Fibroblast of skin of left biceps (primary cell): ENCODE data around the gene NCKIPSD.

Experiments
- DNase-seq, 2 experiments: peaks; one replicate each; pipeline ENCODE4 v3.0.0-alpha.2; 2013; ENCODE audit warnings: low read depth in 2 of 2

NCKIPSD gene

GRCh38 chr3:48647714-48648113, 38.0 kb downstream of the NCKIPSD start:
- DNase-seq, result no peak

GRCh38 chr3:48644898-48645760, 40.6 kb downstream of the NCKIPSD start:
- DNase-seq, result no peak

- DNase-seq, result no peak
These were observed 43.1 kb downstream of the NCKIPSD start for GRCh38 chr3:48642605-48643004.

- no peak for DNase-seq
These were observed 44.3 kb downstream of the NCKIPSD start for GRCh38 chr3:48641396-48641795.

- DNase-seq, result no peak
These were observed 45.6 kb downstream of the NCKIPSD start for GRCh38 chr3:48639944-48640606.

GRCh38 chr3:48637305-48637704, 48.4 kb downstream of the NCKIPSD start:
- DNase-seq, result no peak

- DNase-seq, result no peak
These were observed 49.5 kb downstream of the NCKIPSD start for GRCh38 chr3:48636149-48636655.

GRCh38 chr3:48635222-48636021, 50.3 kb downstream of the NCKIPSD start, which contains the start of gene SLC26A6:
SLC26A6 (minus strand) TSS chr3:48635461; CDS start chr3:48635393, 68 bp downstream.
- DNase-seq, result peak; percentile 76 to 83

GRCh38 chr3:48634661-48635221, 51.0 kb downstream of the NCKIPSD start:
- no peak for DNase-seq

- DNase-seq, result no peak
These were observed 52.0 kb downstream of the NCKIPSD start for GRCh38 chr3:48633743-48634142.

GRCh38 chr3:48633256-48633655, 52.5 kb downstream of the NCKIPSD start:
- DNase-seq, result no peak

GRCh38 chr3:48631516-48632448, 53.9 kb downstream of the NCKIPSD start:
- DNase-seq, result no peak

- no peak for DNase-seq
These were observed 54.9 kb downstream of the NCKIPSD start for GRCh38 chr3:48630833-48631232.

- DNase-seq, result no peak
These were observed 55.3 kb downstream of the NCKIPSD start for GRCh38 chr3:48630407-48630806.

- no peak for DNase-seq
These were observed 55.8 kb downstream of the NCKIPSD start for GRCh38 chr3:48629894-48630293.

- DNase-seq, result no peak
These were observed 57.3 kb downstream of the NCKIPSD start for GRCh38 chr3:48628277-48629017.

- no peak for DNase-seq
These were observed 60.1 kb downstream of the NCKIPSD start for GRCh38 chr3:48625600-48625999.

- DNase-seq, result no peak
These were observed 60.9 kb downstream of the NCKIPSD start for GRCh38 chr3:48624767-48625166.

- no peak for DNase-seq
These were observed 61.7 kb downstream of the NCKIPSD start for GRCh38 chr3:48623851-48624547.
